A549 treated with AZD9567 at 1 μM for 4 hours (cell line): ENCODE results near the gene IGIP. TPM values are rescaled to one million over a fixed set of nuclear protein-coding genes. Genes with fewer than 3 reads are reported as not detected.

Source experiments
- total RNA-seq: library from RNA; stranded (reverse); fragments of 200-300 nt; extraction: Qiagen RNA extraction; gene quantifications from 5 replicates; pipeline ENCODE4 v1.2.3, GENCODE V29; 2022; ENCODE audit not compliant: insufficient read depth

Gene IGIP
- 0.80 to 1.3 TPM (median 1.2 TPM) in 5 replicates for total RNA-seq

GRCh38 chr5:140125637-140126036, at the start of gene IGIP:
TSS of gene IGIP (plus strand) at chr5:140125937. CDS start at chr5:140128477, 2,540 bp downstream.

DNA sequence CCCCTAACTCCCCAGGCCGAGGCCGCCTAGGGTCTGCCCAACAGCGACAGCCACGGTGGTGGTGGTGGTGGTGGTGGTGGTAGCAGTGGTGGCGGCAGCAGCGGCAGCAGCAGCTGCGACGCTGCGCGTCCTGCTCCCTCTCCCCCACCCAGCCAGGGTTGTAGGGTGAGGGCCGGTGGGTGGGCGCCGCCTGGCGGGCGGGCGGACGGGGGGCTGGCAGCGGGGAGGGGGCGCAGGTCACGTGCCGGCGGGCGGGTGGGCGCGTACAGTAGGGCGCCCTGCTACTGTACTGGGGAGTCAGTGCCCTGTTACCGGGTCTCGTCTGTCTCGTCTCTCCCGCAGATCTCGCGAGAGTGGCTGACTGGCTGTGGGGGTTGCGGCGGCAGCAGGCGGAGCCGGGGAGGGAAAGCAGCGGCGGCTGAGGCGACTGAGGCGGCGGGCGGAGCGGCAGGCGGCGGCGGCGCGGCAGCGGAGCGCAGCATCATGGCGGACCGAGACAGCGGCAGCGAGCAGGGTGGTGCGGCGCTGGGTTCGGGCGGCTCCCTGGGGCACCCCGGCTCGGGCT, 12.0 kb upstream of the IGIP start, which contains the start of gene PURA:
Gene PURA (plus strand): TSS at position 411 of the 565 bp plus-strand sequence. CDS start 73 bp downstream, at position 484.

GRCh38 chr5:140174465-140175366, 49.0 kb downstream of the IGIP start, which contains the start of gene CYSTM1:
TSS of gene CYSTM1 (plus strand) at chr5:140175188. CDS start at chr5:140194466, 19,278 bp downstream.

Other genes starting within 250 kb of the IGIP start
- gene NRG2, start 82.6 kb upstream of the IGIP start, total RNA-seq = 1.2 to 2.4 TPM (median 2.0 TPM) in 5 replicates
- 5.4 to 5.9 TPM (median 5.6 TPM) in 5 replicates for gene PURA, start 11.8 kb upstream of the IGIP start, total RNA-seq
- 157 to 194 TPM (median 175 TPM) in 5 replicates for gene CYSTM1, start 49.3 kb downstream of the IGIP start, total RNA-seq
- gene PFDN1, start 177.2 kb downstream of the IGIP start, total RNA-seq = 82.9 to 116 TPM (median 85.1 TPM) in 5 replicates
- 3.9 to 8.1 TPM (median 7.3 TPM) in 5 replicates for gene HBEGF, start 220.7 kb downstream of the IGIP start, total RNA-seq
- not detected in 5 replicates for gene SLC4A9, start 234.3 kb downstream of the IGIP start, total RNA-seq